IMR-90 (cell line): ENCODE measurements around the gene RBBP6. TPM values are rescaled to one million over a fixed set of nuclear protein-coding genes. Genes with fewer than 3 reads are reported as not detected.
A peak's percentile ranks its signal among the peaks of the same experiment; 100 is the strongest.

Source experiments
- ATAC-seq: fragments of 200-7000 bp; cut with Tn5 transposase; 2 replicates; pipeline ENCODE4 v1.9.1; 2020; ENCODE audit warnings: low read depth, mild to moderate bottlenecking, moderate library complexity
- BruUV-seq: library from RNA; stranded (reverse); fragments of 400-500 nt; replicated peaks from 2 replicates; lab custom pipeline; 2021; lab: Mats Ljungman, UMichigan
- CTCF ChIA-PET: fragments of 300-600 bp; formaldehyde crosslinking; extraction: SDS; loops from one replicate; lab custom pipeline; 2021; ENCODE audit warnings: antibody characterized with exemption; lab: Yijun Ruan, JAX
- POLR2A ChIA-PET: fragments of 300-600 bp; sonication (Branson Sonifier 250); formaldehyde crosslinking; loops from one replicate; lab custom pipeline; 2022; ENCODE audit warnings: antibody characterized with exemption; ENCODE audit not compliant: unreplicated experiment; lab: Charles Lee
- DNase-seq: peaks from one replicate; pipeline ENCODE4 v3.0.0; 2013
- H2AFZ ChIP-seq: replicated peaks from 2 replicates; pipeline ENCODE3; 2013; ENCODE audit warnings: low read length, mild to moderate bottlenecking; ENCODE audit not compliant: poor library complexity
- H2AK5ac ChIP-seq: 2 replicates; pipeline ENCODE4 v1.6.1; 2013; ENCODE audit warnings: low read depth, low read length, inconsistent platforms
- H2AK9ac ChIP-seq: replicated peaks from 2 replicates; pipeline ENCODE3; 2013; ENCODE audit warnings: mild to moderate bottlenecking, low read depth, low read length, moderate library complexity; ENCODE audit not compliant: poor library complexity
- H2BK120ac ChIP-seq: 2 replicates; pipeline ENCODE4 v1.6.1; 2013; ENCODE audit warnings: low read depth, low read length, inconsistent platforms
- H2BK15ac ChIP-seq: 3 replicates; pipeline ENCODE4 v1.6.1; 2013; ENCODE audit warnings: low read depth, low read length, inconsistent platforms
- H2BK20ac ChIP-seq: 2 replicates; pipeline ENCODE4 v1.6.1; 2013; ENCODE audit warnings: low read depth, mild to moderate bottlenecking, inconsistent platforms, low read length, moderate library complexity
- H2BK5ac ChIP-seq: 2 replicates; pipeline ENCODE4 v1.6.1; 2013; ENCODE audit warnings: mild to moderate bottlenecking, low read depth, low read length, inconsistent platforms; ENCODE audit not compliant: poor library complexity, severe bottlenecking
- H3K14ac ChIP-seq: replicated peaks from 2 replicates; pipeline ENCODE4 v1.6.1; 2013; ENCODE audit warnings: low read depth, low read length, inconsistent platforms
- H3K18ac ChIP-seq: 2 replicates; pipeline ENCODE4 v1.6.1; 2013; ENCODE audit warnings: low read depth, low read length, control low read depth
- H3K23ac ChIP-seq: 2 replicates; pipeline ENCODE4 v1.6.1; 2013; ENCODE audit warnings: low read depth, low read length, inconsistent platforms
- H3K27ac ChIP-seq: 2 replicates; pipeline ENCODE4 v1.5.1; 2013; ENCODE audit warnings: mild to moderate bottlenecking, control low read depth, low read length; ENCODE audit not compliant: insufficient read depth
- H3K27me3 ChIP-seq: 2 replicates; pipeline ENCODE4 v1.6.1; 2013; ENCODE audit warnings: low read length; ENCODE audit not compliant: control insufficient read depth, insufficient read depth
- H3K36me3 ChIP-seq: 2 replicates; pipeline ENCODE4 v1.6.1; 2013; ENCODE audit warnings: low read length, mixed read lengths; ENCODE audit not compliant: control insufficient read depth, insufficient read depth
- H3K4ac ChIP-seq: 2 replicates; pipeline ENCODE4 v1.6.1; 2013; ENCODE audit warnings: low read depth, low read length, inconsistent platforms
- H3K4me1 ChIP-seq: 2 replicates; pipeline ENCODE4 v1.6.1; 2013; ENCODE audit warnings: low read length, mixed read lengths; ENCODE audit not compliant: control insufficient read depth, insufficient read depth
- H3K4me2 ChIP-seq: 2 replicates; pipeline ENCODE4 v1.6.1; 2013; ENCODE audit warnings: low read depth, mild to moderate bottlenecking, control low read depth, low read length, moderate library complexity
- H3K4me3 ChIP-seq: 2 replicates; pipeline ENCODE4 v1.5.1; 2013; ENCODE audit warnings: low read depth, mild to moderate bottlenecking, control low read depth, low read length, moderate library complexity; ENCODE audit not compliant: insufficient read depth
- H3K56ac ChIP-seq: 2 replicates; pipeline ENCODE4 v1.6.1; 2013; ENCODE audit warnings: low read length, inconsistent platforms; ENCODE audit not compliant: insufficient read depth; ENCODE audit errors: extremely low read depth
- H3K79me1 ChIP-seq, 2 experiments: 2 replicates each; pipeline ENCODE4 v1.6.1; 2013; ENCODE audit warnings: low read length in 2 of 2, inconsistent platforms in 1 of 2, low read depth in 1 of 2
- H3K9ac ChIP-seq: 2 replicates; pipeline ENCODE4 v1.6.1; 2013; ENCODE audit warnings: low read depth, low read length, control low read depth
- H3K9me1 ChIP-seq: 2 replicates; pipeline ENCODE4 v1.6.1; 2013; ENCODE audit warnings: low read length, inconsistent platforms; ENCODE audit not compliant: insufficient read depth
- H3K9me3 ChIP-seq: 2 replicates; pipeline ENCODE4 v1.6.1; 2013; ENCODE audit warnings: low read length; ENCODE audit not compliant: control insufficient read depth, insufficient read depth
- H4K20me1 ChIP-seq: 2 replicates; pipeline ENCODE4 v1.6.1; 2013; ENCODE audit warnings: low read length, inconsistent platforms; ENCODE audit not compliant: insufficient read depth
- H4K5ac ChIP-seq: 2 replicates; pipeline ENCODE4 v1.6.1; 2013; ENCODE audit warnings: mild to moderate bottlenecking, low read depth, low read length, control low read depth
- H4K8ac ChIP-seq, 2 experiments: 2 replicates each; pipeline ENCODE4 v1.6.1; 2013; ENCODE audit warnings: low read depth in 2 of 2, low read length in 2 of 2, control low read depth in 1 of 2, inconsistent platforms in 1 of 2
- H4K91ac ChIP-seq: 2 replicates; pipeline ENCODE4 v1.6.1; 2013; ENCODE audit warnings: low read depth, low read length, inconsistent platforms; ENCODE audit not compliant: insufficient read depth
- BHLHE40 ChIP-seq: fragments of 150-350 bp; IDR thresholded peaks from 2 replicates; pipeline ENCODE4 v1.6.1; 2016; ENCODE audit warnings: mild to moderate bottlenecking, low read depth, low read length
- CEBPB ChIP-seq: IDR thresholded peaks from 2 replicates; pipeline ENCODE4 v1.6.1; 2012; ENCODE audit warnings: low read depth, low read length, improper control_type of control experiment
- CHD1 ChIP-seq: IDR thresholded peaks from 2 replicates; pipeline ENCODE4 v1.6.1; 2012; ENCODE audit warnings: low read depth, low read length, improper control_type of control experiment
- CTCF ChIP-seq: conservative IDR thresholded peaks from 2 replicates; pipeline ENCODE4 v1.5.1; 2012; ENCODE audit warnings: mild to moderate bottlenecking, low read depth, low read length, improper control_type of control experiment
- FOS ChIP-seq: fragments of 150-350 bp; IDR thresholded peaks from 2 replicates; pipeline ENCODE4 v1.6.1; 2016; ENCODE audit warnings: low read depth, low read length
- MAFK ChIP-seq: IDR thresholded peaks from 2 replicates; pipeline ENCODE4 v1.6.1; 2012; ENCODE audit warnings: low read depth, low read length, improper control_type of control experiment
- MAZ ChIP-seq: IDR thresholded peaks from 2 replicates; pipeline ENCODE4 v1.6.1; 2012; ENCODE audit warnings: low read depth, mild to moderate bottlenecking, low read length, improper control_type of control experiment, moderate library complexity, borderline replicate concordance
- MXI1 ChIP-seq: IDR thresholded peaks from 2 replicates; pipeline ENCODE4 v1.6.1; 2012; ENCODE audit warnings: low read depth, mild to moderate bottlenecking, low read length, moderate library complexity, borderline replicate concordance
- NFE2L2 ChIP-seq: fragments of 150-350 bp; IDR thresholded peaks from 2 replicates; pipeline ENCODE4 v1.6.1; 2016; ENCODE audit warnings: low read depth, mild to moderate bottlenecking, low read length
- POLR2A ChIP-seq: IDR thresholded peaks from 2 replicates; pipeline ENCODE4 v1.6.1; 2012; ENCODE audit warnings: mild to moderate bottlenecking, low read depth, low read length
- RAD21 ChIP-seq: IDR thresholded peaks from 2 replicates; pipeline ENCODE4 v1.6.1; 2012; ENCODE audit warnings: low read length, improper control_type of control experiment
- RCOR1 ChIP-seq: IDR thresholded peaks from 2 replicates; pipeline ENCODE4 v1.6.1; 2012; ENCODE audit warnings: mild to moderate bottlenecking, low read length, improper control_type of control experiment; ENCODE audit not compliant: insufficient replicate concordance
- RFX5 ChIP-seq: IDR thresholded peaks from 2 replicates; pipeline ENCODE4 v1.8.0; 2012; ENCODE audit warnings: low read depth, mild to moderate bottlenecking, low read length, moderate library complexity
- SMC3 ChIP-seq: fragments of 150-350 bp; IDR thresholded peaks from 2 replicates; pipeline ENCODE4 v1.6.1; 2016; ENCODE audit warnings: low read depth, mild to moderate bottlenecking, antibody characterized with exemption, low read length, moderate library complexity
- WGBS, 2 experiments: methylation state at CpG; one replicate each; pipeline versions ENCODE4 v1.1.5 to v1.1.7; 2013; ENCODE audit warnings: missing lambda C conversion rate in 2 of 2; ENCODE audit not compliant: insufficient read length in 1 of 2; ENCODE audit errors: extremely low coverage in 2 of 2; 5-methylcytosine and 5-hydroxymethylcytosine counted together
- dilution Hi-C: fragments of 300-500 bp; cut with HindIII; formaldehyde crosslinking; loops from one replicate; pipeline ENCODE4 v1.14.3; 2018; ENCODE audit warnings: low sequenced_read_pairs; ENCODE audit not compliant: unreplicated experiment
- in situ Hi-C: fragments of 300-500 bp; cut with MboI; formaldehyde crosslinking; loops from 3 replicates; pipeline ENCODE4 v1.14.3; 2019; ENCODE audit warnings: low sequenced_read_pairs, inconsistent platforms, mixed read lengths
- intact Hi-C: fragments of 100-400 bp; cut with micrococcal nuclease; formaldehyde crosslinking; loops from 2 replicates; pipeline ENCODE4 v1.10.0; 2022
- polyA plus RNA-seq, 3 experiments: library from polyadenylated mRNA; depleted of rRNA; stranded (reverse); fragments of >200 nt; gene quantifications; 2 replicates each; pipeline ENCODE4 v1.2.3, GENCODE V29; 2012; ENCODE audit warnings: low replicate concordance in 1 of 3
- total RNA-seq: library from RNA; depleted of rRNA; stranded (reverse); fragments of >200 nt; gene quantifications from 2 replicates; pipeline ENCODE4 v1.2.3, GENCODE V29; 2012
- TF ChIP-seq, protein P1 (sequence below): fragments of 150-350 bp; IDR thresholded peaks from 2 replicates; pipeline ENCODE4 v1.6.1; 2016; ENCODE audit warnings: low read depth, mild to moderate bottlenecking, low read length, moderate library complexity, borderline replicate concordance
- TF ChIP-seq, protein P2 (sequence below): fragments of 150-350 bp; IDR thresholded peaks from 2 replicates; pipeline ENCODE4 v1.6.1; 2017; ENCODE audit warnings: mild to moderate bottlenecking, antibody characterized with exemption, low read length, low read depth

RBBP6 gene
- total and polyA plus RNA-seq, 2 of the 4 experiments (the other 2 are of a cell fraction) = 7.2 to 17.8 TPM

GRCh38 chr16:24568392-24568791 is 29.0 kb downstream of the RBBP6 start:
- Histone ChIP-seq H3K23ac (no peak overlapping the region), H3K4me1 (no peaks in the 10 kb centered on the region), H2BK20ac (no peak overlapping the region), H4K5ac (no peak overlapping the region), H3K9ac (no peak overlapping the region), H4K8ac (no peak overlapping the region), H2AK9ac (no peak overlapping the region), H4K20me1 (no peaks in the 10 kb centered on the region; the same call in 1 of the 2 replicates), H2AK5ac (no peak overlapping the region), H3K36me3 (peaks cover 49% of the 10 kb centered on the region), H3K27ac (no peak overlapping the region), H2BK5ac (no peak overlapping the region), H3K56ac (no peak overlapping the region), H3K4me2 (no peak overlapping the region), H3K4ac (no peak overlapping the region), H4K91ac (no peak overlapping the region), H3K14ac (no peak overlapping the region), H3K18ac (no peak overlapping the region), H3K9me3 (peaks cover 2% of the 10 kb centered on the region; the same call in 1 of the 2 replicates), H3K27me3 (no peaks in the 10 kb centered on the region), H2AFZ (no peak overlapping the region), H3K79me1 (peaks cover 2 to 13% of the 10 kb centered on the region in 2 experiments; a peak in 3 of 4 replicates), H3K4me3 (no peak overlapping the region), H2BK15ac (no peak overlapping the region), H2BK120ac (no peak overlapping the region), H3K9me1 (no peaks in the 10 kb centered on the region)
- in situ Hi-C loops (loop anchor here (10.0 to 25.0 kb wide), 2 partner anchors 216 to 369 kb away; no protein-coding TSS in a partner anchor), dilution Hi-C loops (loop anchor here (25.0 kb wide), 1 partner anchor 219 kb away; no protein-coding TSS in a partner anchor), intact Hi-C loops (loop anchor here (5.0 kb wide), 1 partner anchor 229 kb away; no protein-coding TSS in a partner anchor)
- ChIA-PET CTCF (interaction anchor here (0.5 to 1.4 kb wide), 2 partner anchors 10 to 256 kb away, joined by 3 read pairs; no protein-coding TSS in a partner anchor), POLR2A (no interaction called here)
- no peak for TF ChIP-seq POLR2A
- TF ChIP-seq, protein P1, sequence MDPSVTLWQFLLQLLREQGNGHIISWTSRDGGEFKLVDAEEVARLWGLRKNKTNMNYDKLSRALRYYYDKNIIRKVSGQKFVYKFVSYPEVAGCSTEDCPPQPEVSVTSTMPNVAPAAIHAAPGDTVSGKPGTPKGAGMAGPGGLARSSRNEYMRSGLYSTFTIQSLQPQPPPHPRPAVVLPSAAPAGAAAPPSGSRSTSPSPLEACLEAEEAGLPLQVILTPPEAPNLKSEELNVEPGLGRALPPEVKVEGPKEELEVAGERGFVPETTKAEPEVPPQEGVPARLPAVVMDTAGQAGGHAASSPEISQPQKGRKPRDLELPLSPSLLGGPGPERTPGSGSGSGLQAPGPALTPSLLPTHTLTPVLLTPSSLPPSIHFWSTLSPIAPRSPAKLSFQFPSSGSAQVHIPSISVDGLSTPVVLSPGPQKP = no peak
- no peak for TF ChIP-seq MXI1
- TF ChIP-seq RAD21 = peak; percentile 41
- TF ChIP-seq FOS = no peak
- TF ChIP-seq MAZ = no peak
- TF ChIP-seq NFE2L2 = no peak
- no peak for TF ChIP-seq CHD1
- no peak for TF ChIP-seq RCOR1
- no peak for TF ChIP-seq BHLHE40
- peak; percentile 37; the same call in 1 of the 2 replicates for TF ChIP-seq SMC3
- TF ChIP-seq RFX5 = no peak
- TF ChIP-seq, protein P2, sequence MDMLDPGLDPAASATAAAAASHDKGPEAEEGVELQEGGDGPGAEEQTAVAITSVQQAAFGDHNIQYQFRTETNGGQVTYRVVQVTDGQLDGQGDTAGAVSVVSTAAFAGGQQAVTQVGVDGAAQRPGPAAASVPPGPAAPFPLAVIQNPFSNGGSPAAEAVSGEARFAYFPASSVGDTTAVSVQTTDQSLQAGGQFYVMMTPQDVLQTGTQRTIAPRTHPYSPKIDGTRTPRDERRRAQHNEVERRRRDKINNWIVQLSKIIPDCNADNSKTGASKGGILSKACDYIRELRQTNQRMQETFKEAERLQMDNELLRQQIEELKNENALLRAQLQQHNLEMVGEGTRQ = no peak
- no peak for TF ChIP-seq CEBPB
- no peak for TF ChIP-seq MAFK
- TF ChIP-seq CTCF = peak; percentile 42
- BruUV-seq = no TSS peak
- DNase-seq (peak; percentile 43), ATAC-seq (no peak)
- no CpG with 5 or more reads among the region's 4 CpGs for WGBS, 2 experiments
